ENCODE measurements around the gene SPRR2A. TPM values are rescaled to one million over a fixed set of nuclear protein-coding genes. Genes with fewer than 3 reads are reported as not detected.

Gene SPRR2A
- total and polyA plus RNA-seq, 2 of the 8 experiments (the other 6 are each of a cell fraction or from before 2014, with no cell fraction given) = not detected

DNA sequence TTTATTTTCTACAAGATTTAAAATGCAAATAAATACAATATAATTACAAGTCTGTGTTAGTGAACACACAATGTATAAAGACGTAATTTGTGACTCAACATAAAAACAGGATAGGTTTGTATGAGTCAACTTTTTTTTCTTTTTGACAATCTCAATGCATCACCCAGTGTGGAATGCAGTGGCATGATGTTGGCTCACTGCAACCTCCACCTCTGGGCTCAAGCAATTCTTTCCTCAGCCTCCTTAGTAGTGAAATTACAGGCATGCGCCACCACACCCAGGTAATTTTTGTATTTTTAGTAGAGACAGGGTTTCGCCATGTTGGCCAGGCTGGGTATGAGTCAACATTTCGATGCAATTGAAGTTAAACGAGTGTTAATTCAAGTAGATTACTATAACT, 42.9 kb upstream of the SPRR2A start:
- Histone ChIP-seq H2BK120ac (replicated peaks; ENCODE audit: low read depth, low read length) (no peak overlapping the region), H2AFZ (ENCODE audit: low read length) (no peak overlapping the region)

More for the DNA sequence above, 42.9 kb upstream of the SPRR2A start:
- Histone ChIP-seq H3K79me2 (ENCODE audit: control insufficient read depth in 1 of 2, insufficient read depth in 2 of 2, low read length in 2 of 2) (no peaks in the 10 kb centered on the region), H3K23ac (ENCODE audit: insufficient read length) (no peak overlapping the region), H3K79me1 (ENCODE audit: low read depth, low read length) (no peaks in the 10 kb centered on the region), H3K4me1 (replicated peaks in 1 of 4; ENCODE audit: control insufficient read depth in 3 of 4, insufficient read depth in 4 of 4, low read length in 3 of 4) (no peaks in the 10 kb centered on the region), H3K4me3 (ENCODE audit: extremely low read depth in 1 of 4, insufficient read depth in 2 of 4, low read depth in 3 of 4, low read length in 4 of 4) (no peak overlapping the region), H3K36me3 (ENCODE audit: control insufficient read depth in 2 of 4, insufficient read depth in 4 of 4, low read length in 3 of 4) (no peaks in the 10 kb centered on the region), H3K27ac (ENCODE audit: low read depth, low read length) (no peak overlapping the region), H3K4me2 (ENCODE audit: insufficient read depth in 1 of 2, low read depth in 2 of 2, low read length in 2 of 2) (no peak overlapping the region), H4K20me1 (replicated peaks in 1 of 2; ENCODE audit: control insufficient read depth in 1 of 2, insufficient read depth in 2 of 2, low read length in 2 of 2) (no peaks in the 10 kb centered on the region), H3K18ac (ENCODE audit: extremely low read depth, low read length) (no peak overlapping the region), H3K4ac (replicated peaks; ENCODE audit: insufficient read length, low read depth, low read length) (no peak overlapping the region), H3K9me3 (ENCODE audit: insufficient read depth in 2 of 2, low read depth in 1 of 2, low read length in 1 of 2) (no peaks in the 10 kb centered on the region), H3K23me2 (ENCODE audit: low read depth, low read length) (no peaks in the 10 kb centered on the region), H4K8ac (ENCODE audit: extremely low read depth, insufficient read depth, low read length) (no peak overlapping the region), H4K5ac (ENCODE audit: insufficient read length, low read depth, low read length) (no peak overlapping the region), H2BK15ac (ENCODE audit: low read length) (no peak overlapping the region), H2BK20ac (ENCODE audit: low read length) (no peak overlapping the region), H3K56ac (replicated peaks; ENCODE audit: insufficient read length, low read depth, low read length) (no peak overlapping the region), H2BK5ac (ENCODE audit: low read depth, low read length) (no peak overlapping the region), H2AK5ac (ENCODE audit: low read depth, low read length) (no peak overlapping the region), H3K14ac (ENCODE audit: insufficient read length) (no peak overlapping the region), H2BK12ac (ENCODE audit: low read depth, low read length) (no peak overlapping the region), H3K9ac (replicated peaks in 1 of 4; ENCODE audit: extremely low read depth in 1 of 4, low read depth in 3 of 4, low read length in 3 of 4) (no peak overlapping the region), H4K91ac (replicated peaks; ENCODE audit: insufficient read length, low read length) (no peak overlapping the region), H3K27me3 (replicated peaks in 1 of 4; ENCODE audit: control insufficient read depth in 3 of 4, extremely low read depth in 1 of 4, insufficient read depth in 3 of 4, low read length in 3 of 4) (no peaks in the 10 kb centered on the region)
- ChIA-PET POLR2A (ENCODE audit: partially characterized antibody) (no interaction called here), CTCF (ENCODE audit: partially characterized antibody) (no interaction called here)
- FAIRE-seq (no peak), DNase-seq (ENCODE audit: low read depth in 1 of 2, low spot score in 2 of 2) (no peak)
- TF ChIP-seq MAX (IDR thresholded peaks at IDR 0.05) (no peak), FOSL1 (IDR thresholded peaks at IDR 0.05; ENCODE audit: insufficient read depth, low read depth, low read length) (no peak), RBBP5 (IDR thresholded peaks at IDR 0.05; ENCODE audit: borderline replicate concordance, low read depth, low read length) (no peak), SUZ12 (IDR thresholded peaks at IDR 0.05; ENCODE audit: low read length) (no peak), BRCA1 (IDR thresholded peaks at IDR 0.05; ENCODE audit: low read depth, low read length) (no peak), MAFK (IDR thresholded peaks at IDR 0.05; ENCODE audit: low read depth, low read length) (no peak), KDM5A (IDR thresholded peaks at IDR 0.05; ENCODE audit: low read length) (no peak), CREB1 (IDR thresholded peaks at IDR 0.05) (no peak), RAD21 (IDR thresholded peaks at IDR 0.05 in 1 of 2, conservative IDR thresholded peaks at IDR 0.05 in 1 of 2; ENCODE audit: low read depth in 2 of 2, low read length in 2 of 2) (no peak), RFX5 (IDR thresholded peaks at IDR 0.05; ENCODE audit: borderline replicate concordance, low read depth, low read length) (no peak), CTBP2 (IDR thresholded peaks at IDR 0.05; ENCODE audit: borderline replicate concordance, insufficient read depth, insufficient read length, low read length) (no peak)
- 96% methylated on average over 5 of the region's 5 CpGs; no CpG with 5 or more reads in 1 of the 2 experiments for WGBS, 2 experiments (ENCODE audit: extremely low coverage in 1 of 2, insufficient coverage in 1 of 2, insufficient read length in 1 of 2, insufficient replicate concordance in 2 of 2, low coverage in 1 of 2, low lambda C conversion rate in 2 of 2, missing lambda C conversion rate in 1 of 2)

All from H1 (cell line).